ENCODE data around the gene ABCA7. TPM values are rescaled to one million over a fixed set of nuclear protein-coding genes. Genes with fewer than 3 reads are reported as not detected.

ABCA7 gene
- total and polyA plus RNA-seq, 2 of the 13 experiments (the other 11 are each of a cell fraction or from before 2014, with no cell fraction given): 4.4 to 32.4 TPM

- no peaks in the 10 kb centered on the region for H3K9me3 ChIP-seq (ENCODE audit: low read length)
- no peak for DNase-seq (ENCODE audit: low spot score)
- intact Hi-C loops (cut with micrococcal nuclease; ENCODE audit: unreplicated experiment) (no loop called here), in situ Hi-C loops (cut with HindIII; ENCODE audit: extremely low pct_ligation_motif_present, low pct_unique_long_range_greater_than_20kb) (no loop called here)
- peaks cover 3% of the 10 kb centered on the region for H3K4me1 ChIP-seq (ENCODE audit: insufficient read depth, low read length)
- H3K79me2 ChIP-seq (ENCODE audit: insufficient read depth, low read length): peaks cover 7% of the 10 kb centered on the region
- ATAC-seq: no peak
- POLR2A ChIA-PET: no interaction called here
- 97% methylated on average over 18 of the region's 27 CpGs for WGBS (ENCODE audit: low lambda C conversion rate)
- H3K9ac ChIP-seq (ENCODE audit: insufficient read depth, low read depth, low read length): no peak overlapping the region
- H3K36me3 ChIP-seq (replicated peaks in 1 of 2; ENCODE audit: control insufficient read depth in 1 of 2, insufficient read depth in 2 of 2, low read length in 2 of 2): peaks cover 17 to 35% of the 10 kb centered on the region in 2 experiments
- no peaks in the 10 kb centered on the region for H3K27me3 ChIP-seq (ENCODE audit: control insufficient read depth in 1 of 2, insufficient read depth in 2 of 2, low read length in 2 of 2)
- H3K4me3 ChIP-seq (replicated peaks in 1 of 3; ENCODE audit: insufficient read depth in 1 of 3, low read depth in 2 of 3, low read length in 3 of 3): no peak overlapping the region
- no peak for FAIRE-seq
- CTCF ChIA-PET (ENCODE audit: low intra/inter-chr PET ratio, low total read pairs): no interaction called here
- no TSS peak for BruUV-seq (replicated peaks)
- H2AFZ ChIP-seq (ENCODE audit: low read length): no peak overlapping the region
- TF ChIP-seq KDM5B (CRISPR knock-in tag; IDR thresholded peaks at IDR 0.05; ENCODE audit: borderline replicate concordance) (no peak; the same call in 1 of the 2 replicates), ZBTB33 (CRISPR knock-in tag; IDR thresholded peaks at IDR 0.05) (peak; percentile 53; the same call in 1 of the 2 replicates), MAFK (conservative IDR thresholded peaks at IDR 0.05 in 1 of 2, IDR thresholded peaks at IDR 0.05 in 1 of 2; ENCODE audit: low read length in 2 of 2) (no peak), ZNF687 (CRISPR knock-in tag; IDR thresholded peaks at IDR 0.05) (peak; percentile 44), POLR2A (IDR thresholded peaks at IDR 0.05; ENCODE audit: insufficient read depth in 1 of 2, low read depth in 2 of 2, low read length in 2 of 2) (peak in 1 of 2 experiments; percentile 25; a peak in 2 of 4 replicates), ZNF263 (CRISPR knock-in tag; IDR thresholded peaks at IDR 0.05) (no peak), MEIS2 (CRISPR knock-in tag; IDR thresholded peaks at IDR 0.05) (no peak), ZBTB8A (CRISPR knock-in tag; IDR thresholded peaks at IDR 0.05; ENCODE audit: borderline replicate concordance, low read depth) (no peak), RELA (CRISPR knock-in tag; IDR thresholded peaks at IDR 0.05) (no peak), E2F5 (CRISPR knock-in tag; conservative IDR thresholded peaks at IDR 0.05) (no peak), WIZ (CRISPR knock-in tag; IDR thresholded peaks at IDR 0.05) (no peak), MED1 (CRISPR knock-in tag; IDR thresholded peaks at IDR 0.05) (no peak), AGO1 (IDR thresholded peaks at IDR 0.05; ENCODE audit: low read depth, low read length, poor library complexity, severe bottlenecking) (peak; percentile 79), POLR2AphosphoS5 (IDR thresholded peaks at IDR 0.05; ENCODE audit: low read depth, low read length) (0 out of 2 replicates have a peak, but pooled peaks have one; percentile 23)
- H4K20me1 ChIP-seq (ENCODE audit: insufficient read depth, low read length): 0 out of 2 replicates have a peak, but pooled peaks cover 2% of the 10 kb centered on the region
- no peak overlapping the region for H3K4me2 ChIP-seq (ENCODE audit: low read depth, low read length)
- H3K27ac ChIP-seq (ENCODE audit: extremely low read length, insufficient read depth, low read length): no peak overlapping the region
Measured at GRCh38 chr19:1087813-1088415, 48.0 kb downstream of the ABCA7 start.

Measured in HepG2 (cell line).